Endothelial cell of umbilical vein (primary cell): ENCODE data around the gene SORCS2. TPM values are rescaled to one million over a fixed set of nuclear protein-coding genes. Genes with fewer than 3 reads are reported as not detected.

Source experiments
- BruUV-seq: library from RNA; stranded (reverse); fragments of 400-500 nt; replicated peaks from 2 replicates; lab custom pipeline; 2021; lab: Mats Ljungman, UMichigan
- CTCF ChIA-PET: fragments of 300-600, 350-600 bp; sonication (Branson Sonifier 250); formaldehyde crosslinking; loops from one replicate; lab custom pipeline; 2021; ENCODE audit warnings: antibody characterized with exemption, inconsistent platforms; lab: Charles Lee
- POLR2A ChIA-PET: fragments of 300-600, 350-600 bp; sonication (Branson Sonifier 250); formaldehyde crosslinking; loops from one replicate; lab custom pipeline; 2021; ENCODE audit warnings: antibody characterized with exemption, inconsistent platforms; lab: Charles Lee
- DNase-seq: peaks from one replicate; pipeline ENCODE4 v3.0.0-alpha.2; 2011; ENCODE audit warnings: low read depth, low spot score
- FAIRE-seq: peaks from 2 replicates; lab custom pipeline; 2011; peaks lifted over from hg19 to GRCh38; lab: Jason Lieb, UNC
- H2AFZ ChIP-seq: 2 replicates; pipeline ENCODE4 v1.6.0; 2012; ENCODE audit warnings: low read depth, low read length, control low read depth, inconsistent platforms
- H3K27ac ChIP-seq: 2 replicates; pipeline ENCODE4 v1.5.1; 2011; ENCODE audit warnings: low read depth, mild to moderate bottlenecking, control low read depth, low read length, moderate library complexity; ENCODE audit not compliant: insufficient read depth
- H3K27me3 ChIP-seq, 2 experiments: 2 replicates each; pipeline versions ENCODE4 v1.6.0 to v1.6.1; 2011; ENCODE audit warnings: low read length in 2 of 2, mixed read lengths in 1 of 2; ENCODE audit not compliant: control insufficient read depth in 2 of 2, insufficient read depth in 2 of 2
- H3K36me3 ChIP-seq, 2 experiments: 2 replicates in 1 of 2; 3 replicates in 1 of 2; pipeline ENCODE4 v1.5.1; 2011; ENCODE audit warnings: low read length in 2 of 2, mild to moderate bottlenecking in 1 of 2, moderate library complexity in 1 of 2; ENCODE audit not compliant: control insufficient read depth in 2 of 2, insufficient read depth in 2 of 2; ENCODE audit errors: extremely low read depth in 1 of 2
- H3K4me1 ChIP-seq: 3 replicates; pipeline ENCODE4 v1.5.1; 2011; ENCODE audit warnings: mild to moderate bottlenecking, low read length; ENCODE audit not compliant: control insufficient read depth, insufficient read depth; ENCODE audit errors: extremely low read depth
- H3K4me2 ChIP-seq: 2 replicates; pipeline ENCODE4 v1.6.1; 2011; ENCODE audit warnings: low read length, control low read depth, mixed read lengths; ENCODE audit not compliant: insufficient read depth
- H3K4me3 ChIP-seq, 3 experiments: fragments of 200-600 bp in 1 of 3; sonication (generic), shearing (Covaris generic) in 1 of 3; replicated peaks in 1 of 3; 2 replicates each; pipeline ENCODE4 v1.5.1; 2011 to 2016; ENCODE audit warnings: control low read depth in 3 of 3, low read length in 3 of 3, mild to moderate bottlenecking in 2 of 3, inconsistent platforms in 1 of 3, low read depth in 1 of 3, moderate library complexity in 1 of 3; ENCODE audit not compliant: insufficient read depth in 1 of 3
- H3K79me2 ChIP-seq: 2 replicates; pipeline ENCODE4 v1.6.0; 2012; ENCODE audit warnings: low read length, inconsistent platforms; ENCODE audit not compliant: control insufficient read depth, insufficient read depth
- H3K9ac ChIP-seq: replicated peaks from 2 replicates; pipeline ENCODE3; 2011; ENCODE audit warnings: low read length, control low read depth; ENCODE audit not compliant: insufficient read depth; ENCODE audit errors: extremely low read depth
- H3K9me1 ChIP-seq: replicated peaks from 3 replicates; pipeline ENCODE4 v1.6.0; 2011; ENCODE audit warnings: mild to moderate bottlenecking, low read length; ENCODE audit not compliant: control insufficient read depth, insufficient read depth; ENCODE audit errors: extremely low read depth
- H3K9me3 ChIP-seq: replicated peaks from 2 replicates; pipeline ENCODE4 v1.5.1; 2012; ENCODE audit warnings: low read length, inconsistent platforms; ENCODE audit not compliant: control insufficient read depth, insufficient read depth
- H4K20me1 ChIP-seq: replicated peaks from 2 replicates; pipeline ENCODE3; 2011; ENCODE audit warnings: mild to moderate bottlenecking, low read length; ENCODE audit not compliant: control insufficient read depth, insufficient read depth; ENCODE audit errors: extremely low read depth
- CTCF ChIP-seq, 2 donors: IDR thresholded peaks; 1 replicate in 1 of 2; 2 replicates in 1 of 2; pipeline ENCODE4 v1.5.1; 2011; ENCODE audit warnings: low read length in 2 of 2, mild to moderate bottlenecking in 2 of 2, moderate library complexity in 2 of 2, control low read depth in 1 of 2, inconsistent platforms in 1 of 2, low read depth in 1 of 2; ENCODE audit not compliant: insufficient read depth in 1 of 2; ENCODE audit errors: extremely low read depth in 1 of 2
- EZH2 ChIP-seq: IDR thresholded peaks from 2 replicates; pipeline ENCODE4 v1.6.1; 2012; ENCODE audit warnings: borderline replicate concordance, low read depth, mild to moderate bottlenecking, moderate library complexity, low read length, inconsistent platforms; ENCODE audit not compliant: severe bottlenecking
- FOS ChIP-seq: IDR thresholded peaks from 2 replicates; pipeline ENCODE4 v1.6.1; 2011; ENCODE audit warnings: mild to moderate bottlenecking, low read length, moderate library complexity, borderline replicate concordance; ENCODE audit not compliant: insufficient read depth
- GATA2 ChIP-seq: IDR thresholded peaks from 2 replicates; pipeline ENCODE4 v1.7.0; 2011; ENCODE audit warnings: low read depth, mild to moderate bottlenecking, moderate library complexity, mixed read lengths, low read length; ENCODE audit not compliant: insufficient read length, insufficient read depth
- JUN ChIP-seq: IDR thresholded peaks from 2 replicates; pipeline ENCODE4 v1.6.1; 2011; ENCODE audit warnings: borderline replicate concordance, low read depth; ENCODE audit not compliant: insufficient read length, insufficient read depth
- MAX ChIP-seq: IDR thresholded peaks from 2 replicates; pipeline ENCODE4 v1.6.1; 2011; ENCODE audit not compliant: insufficient read depth, insufficient read length
- MYC ChIP-seq: IDR thresholded peaks from one replicate; pipeline ENCODE4 v1.6.1; 2011; ENCODE audit warnings: mild to moderate bottlenecking, low read depth, low read length
- POLR2A ChIP-seq: IDR thresholded peaks from 2 replicates; pipeline ENCODE4 v1.6.1; 2012; ENCODE audit warnings: low read depth, mild to moderate bottlenecking, control low read depth, low read length
- POLR2AphosphoS5 ChIP-seq: IDR thresholded peaks from 2 replicates; pipeline ENCODE4 v1.6.1; 2012; ENCODE audit warnings: low read depth, mild to moderate bottlenecking, control low read depth, low read length, moderate library complexity; ENCODE audit not compliant: insufficient read depth
- dilution Hi-C: fragments of 300-500 bp; cut with MboI; formaldehyde crosslinking; loops from one replicate; pipeline ENCODE4 v1.15.0; 2019; ENCODE audit warnings: low sequenced_read_pairs; ENCODE audit not compliant: extremely low pct_ligation_motif_present
- intact Hi-C: fragments of 100-400 bp; cut with micrococcal nuclease; formaldehyde crosslinking; loops from one replicate; pipeline ENCODE4 v1.10.0; 2022
- polyA plus RNA-seq, 4 experiments: library from polyadenylated mRNA; depleted of rRNA in 3 of 4; stranded (reverse) in 3 of 4; unstranded in 1 of 4; fragments of >200 nt; gene quantifications; 2 replicates each; pipeline versions ENCODE4 v1.2.1 to v1.2.3, GENCODE V29; 2011 to 2012; ENCODE audit warnings: missing spikeins in 1 of 4
- total RNA-seq: library from RNA; stranded (reverse); gene quantifications from 2 replicates; pipeline ENCODE4 v1.2.3, GENCODE V29; 2021

The SORCS2 gene
- total and polyA plus RNA-seq, 2 donors (not counting 3 experiments of a cell fraction or from before 2014, with no cell fraction given), result not detected

- DNase-seq, result no peak
- Histone ChIP-seq H3K27me3 (no peaks in the 10 kb centered on the region), H2AFZ (no peak overlapping the region), H3K4me3 (no peak overlapping the region), H3K36me3 (no peaks in the 10 kb centered on the region), H3K4me1 (peaks cover 5% of the 10 kb centered on the region), H3K27ac (no peak overlapping the region), H3K4me2 (no peak overlapping the region), H3K9me1 (no peaks in the 10 kb centered on the region), H4K20me1 (no peaks in the 10 kb centered on the region), H3K9ac (no peak overlapping the region), H3K9me3 (no peaks in the 10 kb centered on the region), H3K79me2 (no peaks in the 10 kb centered on the region)
- intact Hi-C loops, result no loop called here
- BruUV-seq, result no TSS peak
- FAIRE-seq, result no peak
- CTCF ChIA-PET, result no interaction called here
- POLR2A ChIA-PET, result no interaction called here
- dilution Hi-C loops, result no loop called here
- no peak for TF ChIP-seq EZH2
- TF ChIP-seq MYC, result no peak
- no peak for TF ChIP-seq CTCF (IDR thresholded peaks at IDR 0.05; ENCODE audit: extremely low read depth in 1 of 2, insufficient read depth in 1 of 2, low read depth in 1 of 2, low read length in 2 of 2)
- TF ChIP-seq JUN, result no peak
- TF ChIP-seq POLR2AphosphoS5, result no peak
- TF ChIP-seq MAX, result no peak
- TF ChIP-seq POLR2A, result no peak
- TF ChIP-seq GATA2, result no peak
- TF ChIP-seq FOS, result no peak
Measured at GRCh38 chr4:7212101-7212674, 19.9 kb downstream of the SORCS2 start.
